HG03575 (cell line): ENCODE data around the gene PPP1R2B.
A peak's percentile ranks its signal among the peaks of the same experiment; 100 is the strongest.

Experiments used
- ATAC-seq: cut with Tn5 transposase; IDR thresholded peaks from one replicate; pipeline ENCODE4 v1.9.1; 2021; ENCODE audit not compliant: unreplicated experiment, insufficient number of reproducible peaks, low FRiP score; ENCODE audit errors: extremely low read depth

PPP1R2B gene

GRCh38 chr5:156865427-156865826 is 15.3 kb downstream of the PPP1R2B start:
- no peak for ATAC-seq

GRCh38 chr5:156870498-156870839 is 20.4 kb downstream of the PPP1R2B start:
- ATAC-seq: no peak

- ATAC-seq: no peak
Observed at GRCh38 chr5:156871212-156871611, 21.1 kb downstream of the PPP1R2B start.

GRCh38 chr5:156879665-156880285 is 29.7 kb downstream of the PPP1R2B start:
- peak; percentile 81 for ATAC-seq

GRCh38 chr5:156883316-156883875 is 33.3 kb downstream of the PPP1R2B start:
- ATAC-seq: no peak

- ATAC-seq: no peak
Observed at GRCh38 chr5:156888520-156888919, 38.4 kb downstream of the PPP1R2B start.

- no peak for ATAC-seq
Observed at GRCh38 chr5:156892223-156892622, 42.1 kb downstream of the PPP1R2B start.

GRCh38 chr5:156892864-156893263 is 42.8 kb downstream of the PPP1R2B start:
- no peak for ATAC-seq

GRCh38 chr5:156893517-156893916 is 43.4 kb downstream of the PPP1R2B start:
- no peak for ATAC-seq

GRCh38 chr5:156896546-156896945 is 46.5 kb downstream of the PPP1R2B start:
- ATAC-seq: no peak
